IMR-90 (cell line): ENCODE data around the gene COL23A1. TPM values are rescaled to one million over a fixed set of nuclear protein-coding genes. Genes with fewer than 3 reads are reported as not detected.

Experiments
- ATAC-seq: fragments of 200-7000 bp; cut with Tn5 transposase; 2 replicates; pipeline ENCODE4 v1.9.1; 2020; ENCODE audit warnings: low read depth, mild to moderate bottlenecking, moderate library complexity
- BruUV-seq: library from RNA; stranded (reverse); fragments of 400-500 nt; replicated peaks from 2 replicates; lab custom pipeline; 2021; lab: Mats Ljungman, UMichigan
- CTCF ChIA-PET: fragments of 300-600 bp; formaldehyde crosslinking; extraction: SDS; loops from one replicate; lab custom pipeline; 2021; ENCODE audit warnings: antibody characterized with exemption; lab: Yijun Ruan, JAX
- POLR2A ChIA-PET: fragments of 300-600 bp; sonication (Branson Sonifier 250); formaldehyde crosslinking; loops from one replicate; lab custom pipeline; 2022; ENCODE audit warnings: antibody characterized with exemption; ENCODE audit not compliant: unreplicated experiment; lab: Charles Lee
- DNase-seq: peaks from one replicate; pipeline ENCODE4 v3.0.0; 2013
- H2AFZ ChIP-seq: replicated peaks from 2 replicates; pipeline ENCODE3; 2013; ENCODE audit warnings: low read length, mild to moderate bottlenecking; ENCODE audit not compliant: poor library complexity
- H2AK5ac ChIP-seq: 2 replicates; pipeline ENCODE4 v1.6.1; 2013; ENCODE audit warnings: low read depth, low read length, inconsistent platforms
- H2AK9ac ChIP-seq: replicated peaks from 2 replicates; pipeline ENCODE3; 2013; ENCODE audit warnings: mild to moderate bottlenecking, low read depth, low read length, moderate library complexity; ENCODE audit not compliant: poor library complexity
- H2BK120ac ChIP-seq: 2 replicates; pipeline ENCODE4 v1.6.1; 2013; ENCODE audit warnings: low read depth, low read length, inconsistent platforms
- H2BK15ac ChIP-seq: 3 replicates; pipeline ENCODE4 v1.6.1; 2013; ENCODE audit warnings: low read depth, low read length, inconsistent platforms
- H2BK20ac ChIP-seq: 2 replicates; pipeline ENCODE4 v1.6.1; 2013; ENCODE audit warnings: low read depth, mild to moderate bottlenecking, inconsistent platforms, low read length, moderate library complexity
- H2BK5ac ChIP-seq: 2 replicates; pipeline ENCODE4 v1.6.1; 2013; ENCODE audit warnings: mild to moderate bottlenecking, low read depth, low read length, inconsistent platforms; ENCODE audit not compliant: poor library complexity, severe bottlenecking
- H3K14ac ChIP-seq: replicated peaks from 2 replicates; pipeline ENCODE4 v1.6.1; 2013; ENCODE audit warnings: low read depth, low read length, inconsistent platforms
- H3K18ac ChIP-seq: 2 replicates; pipeline ENCODE4 v1.6.1; 2013; ENCODE audit warnings: low read depth, low read length, control low read depth
- H3K23ac ChIP-seq: 2 replicates; pipeline ENCODE4 v1.6.1; 2013; ENCODE audit warnings: low read depth, low read length, inconsistent platforms
- H3K27ac ChIP-seq: 2 replicates; pipeline ENCODE4 v1.5.1; 2013; ENCODE audit warnings: mild to moderate bottlenecking, control low read depth, low read length; ENCODE audit not compliant: insufficient read depth
- H3K27me3 ChIP-seq: 2 replicates; pipeline ENCODE4 v1.6.1; 2013; ENCODE audit warnings: low read length; ENCODE audit not compliant: control insufficient read depth, insufficient read depth
- H3K36me3 ChIP-seq: 2 replicates; pipeline ENCODE4 v1.6.1; 2013; ENCODE audit warnings: low read length, mixed read lengths; ENCODE audit not compliant: control insufficient read depth, insufficient read depth
- H3K4ac ChIP-seq: 2 replicates; pipeline ENCODE4 v1.6.1; 2013; ENCODE audit warnings: low read depth, low read length, inconsistent platforms
- H3K4me1 ChIP-seq: 2 replicates; pipeline ENCODE4 v1.6.1; 2013; ENCODE audit warnings: low read length, mixed read lengths; ENCODE audit not compliant: control insufficient read depth, insufficient read depth
- H3K4me2 ChIP-seq: 2 replicates; pipeline ENCODE4 v1.6.1; 2013; ENCODE audit warnings: low read depth, mild to moderate bottlenecking, control low read depth, low read length, moderate library complexity
- H3K4me3 ChIP-seq: 2 replicates; pipeline ENCODE4 v1.5.1; 2013; ENCODE audit warnings: low read depth, mild to moderate bottlenecking, control low read depth, low read length, moderate library complexity; ENCODE audit not compliant: insufficient read depth
- H3K56ac ChIP-seq: 2 replicates; pipeline ENCODE4 v1.6.1; 2013; ENCODE audit warnings: low read length, inconsistent platforms; ENCODE audit not compliant: insufficient read depth; ENCODE audit errors: extremely low read depth
- H3K79me1 ChIP-seq, 2 experiments: 2 replicates each; pipeline ENCODE4 v1.6.1; 2013; ENCODE audit warnings: low read length in 2 of 2, inconsistent platforms in 1 of 2, low read depth in 1 of 2
- H3K9ac ChIP-seq: 2 replicates; pipeline ENCODE4 v1.6.1; 2013; ENCODE audit warnings: low read depth, low read length, control low read depth
- H3K9me1 ChIP-seq: 2 replicates; pipeline ENCODE4 v1.6.1; 2013; ENCODE audit warnings: low read length, inconsistent platforms; ENCODE audit not compliant: insufficient read depth
- H3K9me3 ChIP-seq: 2 replicates; pipeline ENCODE4 v1.6.1; 2013; ENCODE audit warnings: low read length; ENCODE audit not compliant: control insufficient read depth, insufficient read depth
- H4K20me1 ChIP-seq: 2 replicates; pipeline ENCODE4 v1.6.1; 2013; ENCODE audit warnings: low read length, inconsistent platforms; ENCODE audit not compliant: insufficient read depth
- H4K5ac ChIP-seq: 2 replicates; pipeline ENCODE4 v1.6.1; 2013; ENCODE audit warnings: mild to moderate bottlenecking, low read depth, low read length, control low read depth
- H4K8ac ChIP-seq, 2 experiments: 2 replicates each; pipeline ENCODE4 v1.6.1; 2013; ENCODE audit warnings: low read depth in 2 of 2, low read length in 2 of 2, control low read depth in 1 of 2, inconsistent platforms in 1 of 2
- H4K91ac ChIP-seq: 2 replicates; pipeline ENCODE4 v1.6.1; 2013; ENCODE audit warnings: low read depth, low read length, inconsistent platforms; ENCODE audit not compliant: insufficient read depth
- BHLHE40 ChIP-seq: fragments of 150-350 bp; IDR thresholded peaks from 2 replicates; pipeline ENCODE4 v1.6.1; 2016; ENCODE audit warnings: mild to moderate bottlenecking, low read depth, low read length
- CEBPB ChIP-seq: IDR thresholded peaks from 2 replicates; pipeline ENCODE4 v1.6.1; 2012; ENCODE audit warnings: low read depth, low read length, improper control_type of control experiment
- CHD1 ChIP-seq: IDR thresholded peaks from 2 replicates; pipeline ENCODE4 v1.6.1; 2012; ENCODE audit warnings: low read depth, low read length, improper control_type of control experiment
- FOS ChIP-seq: fragments of 150-350 bp; IDR thresholded peaks from 2 replicates; pipeline ENCODE4 v1.6.1; 2016; ENCODE audit warnings: low read depth, low read length
- RAD21 ChIP-seq: IDR thresholded peaks from 2 replicates; pipeline ENCODE4 v1.6.1; 2012; ENCODE audit warnings: low read length, improper control_type of control experiment
- SMC3 ChIP-seq: fragments of 150-350 bp; IDR thresholded peaks from 2 replicates; pipeline ENCODE4 v1.6.1; 2016; ENCODE audit warnings: low read depth, mild to moderate bottlenecking, antibody characterized with exemption, low read length, moderate library complexity
- WGBS, 2 experiments: methylation state at CpG; one replicate each; pipeline versions ENCODE4 v1.1.5 to v1.1.7; 2013; ENCODE audit warnings: missing lambda C conversion rate in 2 of 2; ENCODE audit not compliant: insufficient read length in 1 of 2; ENCODE audit errors: extremely low coverage in 2 of 2; 5-methylcytosine and 5-hydroxymethylcytosine counted together
- dilution Hi-C: fragments of 300-500 bp; cut with HindIII; formaldehyde crosslinking; loops from one replicate; pipeline ENCODE4 v1.14.3; 2018; ENCODE audit warnings: low sequenced_read_pairs; ENCODE audit not compliant: unreplicated experiment
- in situ Hi-C: fragments of 300-500 bp; cut with MboI; formaldehyde crosslinking; loops from 3 replicates; pipeline ENCODE4 v1.14.3; 2019; ENCODE audit warnings: low sequenced_read_pairs, inconsistent platforms, mixed read lengths
- intact Hi-C: fragments of 100-400 bp; cut with micrococcal nuclease; formaldehyde crosslinking; loops from 2 replicates; pipeline ENCODE4 v1.10.0; 2022
- polyA plus RNA-seq, 3 experiments: library from polyadenylated mRNA; depleted of rRNA; stranded (reverse); fragments of >200 nt; gene quantifications; 2 replicates each; pipeline ENCODE4 v1.2.3, GENCODE V29; 2012; ENCODE audit warnings: low replicate concordance in 1 of 3
- total RNA-seq: library from RNA; depleted of rRNA; stranded (reverse); fragments of >200 nt; gene quantifications from 2 replicates; pipeline ENCODE4 v1.2.3, GENCODE V29; 2012

The COL23A1 gene
- total and polyA plus RNA-seq, 2 of the 4 experiments (the other 2 are of a cell fraction) = not detected

DNA sequence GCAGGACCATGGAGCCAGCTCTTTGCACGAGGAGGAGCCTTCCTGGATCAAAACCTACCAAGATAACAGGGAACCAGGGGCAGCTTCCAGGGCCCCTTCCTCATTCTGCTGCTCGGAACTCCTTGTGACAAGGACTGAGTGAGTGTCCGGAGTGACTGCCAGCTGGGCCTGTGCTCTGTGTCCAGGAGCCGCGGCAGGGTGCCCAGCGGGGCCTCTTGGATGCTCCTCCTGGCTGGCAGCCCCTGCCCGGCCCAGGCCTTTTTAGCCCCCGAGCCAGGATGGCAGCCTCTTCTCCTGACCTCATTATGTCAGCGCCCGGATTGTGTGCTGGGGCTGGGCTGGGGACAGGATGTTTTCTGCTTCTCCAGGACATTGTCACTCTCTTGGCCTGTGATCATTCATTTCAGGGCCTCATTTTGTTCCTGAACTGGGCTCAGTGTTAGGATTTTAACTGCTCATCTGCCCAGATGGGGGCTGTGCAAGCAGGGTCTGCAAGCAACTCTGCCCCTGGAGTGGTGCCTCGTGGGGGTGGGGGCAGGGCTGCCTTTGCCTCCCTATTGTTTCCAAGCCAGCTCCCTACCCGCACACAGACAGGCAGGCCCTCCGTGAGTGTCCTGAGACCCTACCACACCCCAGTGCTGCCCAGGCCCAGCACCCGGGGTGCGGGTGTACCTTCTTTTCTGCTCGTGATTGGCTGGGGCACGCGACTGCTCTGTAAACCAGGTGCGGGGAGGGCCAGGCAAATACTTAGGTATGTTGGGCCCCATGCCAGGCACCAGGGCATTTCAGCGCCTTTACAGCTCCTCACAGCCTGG, 161.6 kb downstream of the COL23A1 start:
- no peak for DNase-seq
- CTCF ChIA-PET = no interaction called here

More for the DNA sequence above, 161.6 kb downstream of the COL23A1 start:
- WGBS, 2 experiments = 25% methylated on average over 2 of the region's 20 CpGs; no CpG with 5 or more reads in 1 of the 2 experiments
- Histone ChIP-seq H3K27ac (no peak overlapping the region), H2BK15ac (no peak overlapping the region), H2AFZ (no peak overlapping the region), H3K4ac (no peak overlapping the region), H3K36me3 (no peaks in the 10 kb centered on the region), H3K27me3 (no peaks in the 10 kb centered on the region), H3K56ac (no peak overlapping the region), H2BK5ac (no peak overlapping the region), H4K91ac (no peak overlapping the region), H3K9me1 (no peaks in the 10 kb centered on the region), H3K4me1 (no peaks in the 10 kb centered on the region), H3K79me1 (no peaks in the 10 kb centered on the region), H2AK5ac (no peak overlapping the region), H3K9ac (no peak overlapping the region), H3K18ac (no peak overlapping the region), H3K9me3 (peaks cover 25% of the 10 kb centered on the region), H2BK20ac (no peak overlapping the region), H3K4me2 (no peak overlapping the region), H2AK9ac (no peak overlapping the region), H2BK120ac (no peak overlapping the region), H4K8ac (no peak overlapping the region), H3K14ac (no peak overlapping the region), H4K20me1 (no peaks in the 10 kb centered on the region), H3K23ac (no peak overlapping the region), H4K5ac (no peak overlapping the region), H3K4me3 (no peak overlapping the region)
- no TSS peak for BruUV-seq
- POLR2A ChIA-PET = no interaction called here
- intact Hi-C loops = no loop called here
- dilution Hi-C loops = no loop called here
- TF ChIP-seq CHD1 (no peak), RAD21 (no peak), SMC3 (no peak), CEBPB (no peak), FOS (no peak), BHLHE40 (no peak)
- in situ Hi-C loops = no loop called here
- no peak for ATAC-seq
